HG03521 (cell line): Measurements from ENCODE around the gene DPY30.

Experiments used
- ATAC-seq: cut with Tn5 transposase; IDR thresholded peaks from one replicate; pipeline ENCODE4 v1.9.1; 2021; ENCODE audit warnings: mild to moderate bottlenecking, moderate library complexity; ENCODE audit not compliant: unreplicated experiment

The DPY30 gene

GRCh38 chr2:31979018-31979417 is 60.6 kb downstream of the DPY30 start:
- ATAC-seq, result no peak

- ATAC-seq, result no peak
Measured at GRCh38 chr2:31978436-31978835, 61.2 kb downstream of the DPY30 start.
